Suprapubic skin (tissue), 3 donors: ENCODE data around the gene FAM237B.

ENCODE experiments used
- EP300 ChIP-seq: sonication (generic); formaldehyde crosslinking; IDR thresholded peaks from one replicate; pipeline ENCODE4 v1.6.1; 2017; ENCODE audit warnings: antibody characterized with exemption
- POLR2A ChIP-seq, 2 donors: fragments of 450-650 bp; IDR thresholded peaks; one replicate each; pipeline ENCODE4 v1.6.1; 2017; ENCODE audit warnings: antibody characterized with exemption in 2 of 2, mild to moderate bottlenecking in 2 of 2, moderate library complexity in 2 of 2
- TF ChIP-seq, protein P1 (sequence below), 2 donors: fragments of 200-600 bp in 1 of 2; fragments of 450-650 bp in 1 of 2; sonication (generic) in 1 of 2; IDR thresholded peaks; one replicate each; pipeline ENCODE4 v1.5.1; 2016 to 2019; ENCODE audit warnings: antibody characterized with exemption in 2 of 2, mild to moderate bottlenecking in 1 of 2, moderate library complexity in 1 of 2

DNA sequence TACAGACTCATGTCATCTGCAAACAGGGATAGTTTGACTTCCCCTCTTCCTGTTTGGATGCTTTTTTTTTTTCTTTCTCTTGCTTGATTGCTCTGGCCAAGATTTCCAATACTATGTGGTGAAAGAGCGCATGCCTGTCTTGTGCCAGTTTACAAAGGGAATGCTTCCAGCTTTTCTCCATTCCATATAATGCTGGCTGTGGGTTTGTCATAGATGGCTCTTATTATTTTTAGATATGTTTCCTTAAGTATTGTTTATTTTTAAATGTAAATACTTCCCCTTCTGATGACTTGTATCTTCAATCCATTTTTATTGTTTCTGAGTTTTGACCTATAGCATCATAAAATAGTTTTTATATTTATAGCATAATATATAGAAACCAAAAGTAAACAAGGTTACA is 17.9 kb downstream of the FAM237B start:
- no peak for TF ChIP-seq EP300
- no peak for TF ChIP-seq POLR2A (IDR thresholded peaks at IDR 0.05)
- TF ChIP-seq, protein P1, sequence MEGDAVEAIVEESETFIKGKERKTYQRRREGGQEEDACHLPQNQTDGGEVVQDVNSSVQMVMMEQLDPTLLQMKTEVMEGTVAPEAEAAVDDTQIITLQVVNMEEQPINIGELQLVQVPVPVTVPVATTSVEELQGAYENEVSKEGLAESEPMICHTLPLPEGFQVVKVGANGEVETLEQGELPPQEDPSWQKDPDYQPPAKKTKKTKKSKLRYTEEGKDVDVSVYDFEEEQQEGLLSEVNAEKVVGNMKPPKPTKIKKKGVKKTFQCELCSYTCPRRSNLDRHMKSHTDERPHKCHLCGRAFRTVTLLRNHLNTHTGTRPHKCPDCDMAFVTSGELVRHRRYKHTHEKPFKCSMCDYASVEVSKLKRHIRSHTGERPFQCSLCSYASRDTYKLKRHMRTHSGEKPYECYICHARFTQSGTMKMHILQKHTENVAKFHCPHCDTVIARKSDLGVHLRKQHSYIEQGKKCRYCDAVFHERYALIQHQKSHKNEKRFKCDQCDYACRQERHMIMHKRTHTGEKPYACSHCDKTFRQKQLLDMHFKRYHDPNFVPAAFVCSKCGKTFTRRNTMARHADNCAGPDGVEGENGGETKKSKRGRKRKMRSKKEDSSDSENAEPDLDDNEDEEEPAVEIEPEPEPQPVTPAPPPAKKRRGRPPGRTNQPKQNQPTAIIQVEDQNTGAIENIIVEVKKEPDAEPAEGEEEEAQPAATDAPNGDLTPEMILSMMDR (IDR thresholded peaks at IDR 0.05), result no peak
